WERI-Rb-1 (cell line): Measurements from ENCODE around the gene VMAC.
A peak's percentile ranks its signal among the peaks of the same experiment; 100 is the strongest.
"Not testable (repeated sequence)": the region's sequence is repeated elsewhere in the genome, so short reads cannot be mapped to it uniquely, and the experiment has no call there.

ENCODE experiments used
- DNase-seq: peaks from one replicate; pipeline ENCODE4 v3.0.0-alpha.2; 2020
- H3K27ac ChIP-seq: fragments of 250-450 bp; sonication (Bioruptor Pico); 2 replicates; pipeline ENCODE4 v1.5.1; 2020; ENCODE audit warnings: mild to moderate bottlenecking, moderate library complexity
- H3K27me3 ChIP-seq: fragments of 250-450 bp; sonication (Bioruptor Pico); 2 replicates; pipeline ENCODE4 v1.5.1; 2021; ENCODE audit warnings: mild to moderate bottlenecking, low read depth, moderate library complexity; ENCODE audit not compliant: insufficient read depth, severe bottlenecking
- H3K36me3 ChIP-seq: fragments of 250-450 bp; sonication (Bioruptor Pico); 2 replicates; pipeline ENCODE4 v1.5.1; 2020; ENCODE audit warnings: mild to moderate bottlenecking, moderate library complexity
- H3K4me3 ChIP-seq: 2 replicates; pipeline ENCODE4 v1.5.1; 2011; ENCODE audit warnings: low read depth, mild to moderate bottlenecking, control low read depth, low read length
- H3K9me3 ChIP-seq: fragments of 250-450 bp; sonication (Bioruptor Pico); 2 replicates; pipeline ENCODE4 v1.5.1; 2021; ENCODE audit warnings: mild to moderate bottlenecking, moderate library complexity; ENCODE audit not compliant: severe bottlenecking
- TF ChIP-seq, protein P1 (sequence below): IDR thresholded peaks from 2 replicates; pipeline ENCODE4 v1.5.1; 2011; ENCODE audit warnings: low read depth, mild to moderate bottlenecking, control low read depth, inconsistent platforms, low read length

Gene VMAC, protein sequence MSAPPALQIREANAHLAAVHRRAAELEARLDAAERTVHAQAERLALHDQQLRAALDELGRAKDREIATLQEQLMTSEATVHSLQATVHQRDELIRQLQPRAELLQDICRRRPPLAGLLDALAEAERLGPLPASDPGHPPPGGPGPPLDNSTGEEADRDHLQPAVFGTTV

DNA sequence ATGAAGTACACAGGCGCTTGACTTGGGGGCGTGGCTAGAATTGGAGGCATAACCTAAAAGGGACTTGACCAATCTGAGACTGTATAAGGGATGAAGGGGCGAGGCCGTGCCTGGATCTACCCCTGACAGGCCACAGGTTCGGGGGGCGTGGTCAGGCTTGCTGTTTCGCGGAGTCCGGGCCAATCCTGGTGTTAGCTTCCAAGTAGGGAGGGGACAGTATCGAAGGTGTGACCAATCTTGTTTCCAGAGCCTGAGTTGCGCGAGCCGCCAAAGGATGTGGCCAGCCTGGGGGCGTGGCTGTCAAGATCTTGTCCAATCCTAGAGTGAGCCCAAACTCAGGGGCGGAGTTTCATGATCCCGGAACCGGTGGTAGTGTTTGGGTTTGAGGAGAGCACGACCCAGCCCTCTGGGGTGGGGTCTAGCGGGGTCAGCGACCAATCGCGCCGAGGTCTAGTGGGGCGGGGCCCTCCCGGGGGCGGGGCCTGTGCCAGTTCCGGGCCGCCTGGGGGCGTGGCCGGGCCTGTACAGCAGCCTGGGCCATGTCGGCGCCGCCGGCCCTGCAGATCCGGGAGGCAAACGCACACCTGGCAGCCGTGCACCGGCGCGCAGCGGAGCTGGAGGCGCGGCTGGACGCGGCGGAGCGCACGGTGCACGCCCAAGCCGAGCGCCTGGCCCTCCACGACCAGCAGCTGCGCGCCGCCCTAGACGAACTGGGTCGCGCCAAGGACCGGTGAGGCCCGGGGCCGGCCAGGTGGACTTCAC, at the start of gene VMAC:
VMAC (plus strand) TSS at position 521 of the 762 bp plus-strand sequence; CDS start at position 540, 19 bp downstream.
- TF ChIP-seq, protein P1, sequence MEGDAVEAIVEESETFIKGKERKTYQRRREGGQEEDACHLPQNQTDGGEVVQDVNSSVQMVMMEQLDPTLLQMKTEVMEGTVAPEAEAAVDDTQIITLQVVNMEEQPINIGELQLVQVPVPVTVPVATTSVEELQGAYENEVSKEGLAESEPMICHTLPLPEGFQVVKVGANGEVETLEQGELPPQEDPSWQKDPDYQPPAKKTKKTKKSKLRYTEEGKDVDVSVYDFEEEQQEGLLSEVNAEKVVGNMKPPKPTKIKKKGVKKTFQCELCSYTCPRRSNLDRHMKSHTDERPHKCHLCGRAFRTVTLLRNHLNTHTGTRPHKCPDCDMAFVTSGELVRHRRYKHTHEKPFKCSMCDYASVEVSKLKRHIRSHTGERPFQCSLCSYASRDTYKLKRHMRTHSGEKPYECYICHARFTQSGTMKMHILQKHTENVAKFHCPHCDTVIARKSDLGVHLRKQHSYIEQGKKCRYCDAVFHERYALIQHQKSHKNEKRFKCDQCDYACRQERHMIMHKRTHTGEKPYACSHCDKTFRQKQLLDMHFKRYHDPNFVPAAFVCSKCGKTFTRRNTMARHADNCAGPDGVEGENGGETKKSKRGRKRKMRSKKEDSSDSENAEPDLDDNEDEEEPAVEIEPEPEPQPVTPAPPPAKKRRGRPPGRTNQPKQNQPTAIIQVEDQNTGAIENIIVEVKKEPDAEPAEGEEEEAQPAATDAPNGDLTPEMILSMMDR = no peak
- DNase-seq = peak; percentile 100
- H3K9me3 ChIP-seq = no peaks in the 10 kb centered on the region
- no peaks in the 10 kb centered on the region for H3K27me3 ChIP-seq
- H3K4me3 ChIP-seq = peak within 1 kb of the TSS; percentile 100
- peaks cover 26% of the 10 kb centered on the region for H3K36me3 ChIP-seq
- peak within 1 kb of the TSS; percentile 92 for H3K27ac ChIP-seq

DNA sequence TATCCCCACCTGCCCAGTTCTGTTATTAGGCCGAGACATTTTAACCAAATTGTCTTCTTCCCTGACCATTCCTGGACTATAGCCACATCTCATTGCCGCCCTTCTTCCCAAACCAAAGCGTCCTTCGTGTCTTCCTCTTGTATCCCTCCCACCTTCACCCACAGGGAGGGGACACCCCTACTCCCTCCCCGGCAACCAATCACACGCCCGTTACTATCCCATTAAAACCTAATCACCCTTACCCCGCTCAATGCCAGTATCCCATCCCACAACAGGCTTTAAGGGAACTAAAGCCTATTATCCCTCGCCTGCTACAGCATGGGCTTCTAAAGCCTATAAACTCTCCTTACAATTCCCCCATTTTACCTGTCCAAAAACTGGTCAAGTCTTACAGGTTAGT, 49.5 kb upstream of the VMAC start:
- H3K36me3 ChIP-seq, H3K4me3 ChIP-seq, H3K9me3 ChIP-seq, H3K27me3 ChIP-seq: not testable (repeated sequence)
- peak; percentile 65 for DNase-seq
- peak overlapping the region; percentile 59; the same call in 1 of the 2 replicates for H3K27ac ChIP-seq

DNA sequence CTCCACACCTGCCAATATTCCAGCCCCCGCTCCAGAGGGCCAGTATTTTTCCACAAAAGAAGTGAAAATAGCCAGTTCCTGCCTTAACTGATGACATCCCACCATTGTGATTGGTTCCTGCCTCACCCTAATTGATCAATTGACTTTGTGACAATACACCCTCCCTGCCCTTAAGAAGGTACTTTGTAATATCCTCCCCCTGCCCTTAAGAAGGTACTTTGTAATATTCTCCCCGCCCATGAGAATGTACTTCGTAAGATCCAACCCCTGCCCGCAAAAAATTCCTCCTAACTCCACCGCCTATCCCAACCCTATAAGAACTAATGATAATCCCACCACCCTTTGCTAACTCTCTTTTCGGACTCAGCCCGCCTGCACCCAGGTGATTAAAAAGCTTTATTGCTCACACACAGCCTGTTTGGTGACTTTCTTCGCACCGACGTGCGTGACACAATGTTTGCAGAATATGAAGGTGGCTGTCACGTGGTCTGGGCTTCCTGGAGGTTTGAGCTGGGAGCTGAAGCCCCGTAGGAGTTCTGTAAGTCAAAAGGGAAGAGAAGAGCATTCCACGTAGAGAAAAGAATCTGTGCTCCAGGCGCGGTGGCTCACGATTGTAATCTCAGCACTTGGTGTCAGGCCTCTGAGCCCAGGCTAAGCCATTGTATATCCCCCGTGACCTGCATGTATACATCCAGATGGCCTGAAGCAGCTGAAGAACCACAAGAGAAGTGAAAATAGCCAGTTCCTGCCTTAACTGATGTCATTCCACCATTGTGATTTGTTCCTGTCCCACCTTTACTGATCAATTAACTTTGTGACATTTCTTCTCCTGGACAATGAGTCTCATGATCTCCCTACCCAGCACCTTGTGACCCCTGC, 47.2 kb upstream of the VMAC start:
- H3K4me3 ChIP-seq = no peak overlapping the region
- DNase-seq = peak; percentile 53
- TF ChIP-seq, protein P1 = no peak
- peaks cover 6% of the 10 kb centered on the region for H3K9me3 ChIP-seq
- no peaks in the 10 kb centered on the region for H3K36me3 ChIP-seq
- no peaks in the 10 kb centered on the region for H3K27me3 ChIP-seq
- no peak overlapping the region for H3K27ac ChIP-seq

DNA sequence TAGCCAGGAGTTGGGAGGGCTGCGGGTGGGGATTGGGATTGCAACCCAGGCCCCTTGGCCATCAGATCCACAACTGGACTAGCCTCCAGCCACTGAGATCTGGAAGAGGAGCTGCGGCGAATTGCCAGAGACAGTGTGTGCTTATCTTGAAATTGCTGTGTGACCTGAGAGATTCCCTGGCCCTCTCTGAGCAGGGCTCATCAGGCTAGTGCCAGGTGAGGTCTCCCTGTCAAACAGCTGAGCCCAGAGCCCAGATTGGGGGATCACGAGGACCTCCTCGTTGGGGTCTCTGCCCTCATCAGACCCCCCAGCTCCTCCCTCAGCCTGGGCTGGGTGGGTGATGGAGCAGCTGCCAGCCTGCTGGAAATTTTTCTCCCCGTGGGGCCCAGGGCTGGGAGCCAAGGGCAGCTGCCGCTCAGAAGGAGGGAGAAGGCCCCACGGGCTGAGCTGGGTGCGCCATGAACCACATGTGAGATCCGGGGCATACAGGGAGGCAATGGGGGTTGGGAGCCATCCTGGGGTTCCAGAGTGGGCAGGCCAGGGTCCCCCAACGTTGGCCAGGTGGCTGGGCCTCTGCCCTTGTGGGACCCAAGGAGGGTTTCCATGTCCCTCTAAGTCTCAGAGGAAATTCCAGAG, 41.5 kb upstream of the VMAC start:
- TF ChIP-seq, protein P1 = no peak
- H3K27ac ChIP-seq = no peak overlapping the region
- H3K27me3 ChIP-seq = no peaks in the 10 kb centered on the region
- no peak for DNase-seq
- H3K36me3 ChIP-seq = no peaks in the 10 kb centered on the region
- H3K4me3 ChIP-seq = no peak overlapping the region
- peaks cover under 1% of the 10 kb centered on the region for H3K9me3 ChIP-seq

DNA sequence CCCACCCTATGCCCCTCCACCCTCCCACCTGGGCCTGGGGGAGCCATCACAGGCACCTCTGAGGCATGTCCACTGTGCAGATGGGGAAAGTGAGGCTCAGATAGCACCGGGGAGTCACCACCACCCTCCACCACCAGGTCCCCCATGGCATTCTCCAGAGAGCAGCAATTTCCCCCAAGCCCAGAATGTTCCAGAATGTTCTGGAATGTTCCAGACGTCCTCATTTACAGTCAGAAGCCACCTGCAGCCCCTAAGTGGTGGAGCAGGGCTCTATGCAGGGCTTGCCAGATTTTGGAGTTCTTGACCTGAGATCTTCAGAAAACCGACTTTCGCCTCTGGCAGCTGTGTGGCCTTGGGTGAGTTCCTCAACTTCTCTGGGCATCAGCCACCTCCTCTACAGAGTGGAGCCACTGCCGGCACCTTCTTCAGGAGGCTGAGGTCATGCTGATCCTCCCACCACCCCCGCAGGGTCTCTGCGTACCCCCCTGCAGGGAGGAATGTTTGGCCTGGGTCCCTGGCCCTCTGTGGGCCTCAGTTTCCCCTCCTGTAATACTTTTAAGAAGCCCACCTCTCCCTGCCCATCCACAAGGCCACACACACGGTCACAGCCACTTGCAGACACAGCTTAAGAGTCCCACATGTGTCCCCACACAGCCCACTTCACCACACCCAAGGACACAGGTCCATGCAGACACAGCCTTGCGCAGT, 40.5 kb upstream of the VMAC start:
- Histone ChIP-seq H3K27ac (no peak overlapping the region), H3K27me3 (no peaks in the 10 kb centered on the region), H3K9me3 (no peaks in the 10 kb centered on the region), H3K4me3 (no peak overlapping the region), H3K36me3 (no peaks in the 10 kb centered on the region)
- DNase-seq = no peak
- TF ChIP-seq, protein P1 = no peak
